ENCODE measurements around the gene NDUFA8.
A peak's percentile ranks its signal among the peaks of the same experiment; 100 is the strongest.
"Not testable (repeated sequence)": the region's sequence is repeated elsewhere in the genome, so short reads cannot be mapped to it uniquely, and the experiment has no call there.

The NDUFA8 gene

DNA sequence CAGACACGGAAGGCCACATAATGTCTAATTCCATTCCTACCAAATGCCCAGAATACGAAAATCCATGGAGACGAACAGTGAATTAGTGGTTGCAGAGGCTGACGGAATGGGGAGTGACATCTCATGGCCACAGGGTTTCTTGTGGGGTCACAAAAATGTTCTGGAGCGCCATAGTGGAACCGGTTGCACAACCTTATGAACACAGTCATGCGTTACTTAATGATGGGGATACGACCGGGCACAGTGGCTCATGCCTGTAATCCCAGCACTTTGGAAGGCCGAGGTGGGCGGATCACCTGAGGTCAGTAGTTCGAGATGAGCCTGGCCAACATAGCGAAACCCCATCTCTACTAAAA lies 40.4 kb downstream of the NDUFA8 start:
- DNase-seq = no peak

DNA sequence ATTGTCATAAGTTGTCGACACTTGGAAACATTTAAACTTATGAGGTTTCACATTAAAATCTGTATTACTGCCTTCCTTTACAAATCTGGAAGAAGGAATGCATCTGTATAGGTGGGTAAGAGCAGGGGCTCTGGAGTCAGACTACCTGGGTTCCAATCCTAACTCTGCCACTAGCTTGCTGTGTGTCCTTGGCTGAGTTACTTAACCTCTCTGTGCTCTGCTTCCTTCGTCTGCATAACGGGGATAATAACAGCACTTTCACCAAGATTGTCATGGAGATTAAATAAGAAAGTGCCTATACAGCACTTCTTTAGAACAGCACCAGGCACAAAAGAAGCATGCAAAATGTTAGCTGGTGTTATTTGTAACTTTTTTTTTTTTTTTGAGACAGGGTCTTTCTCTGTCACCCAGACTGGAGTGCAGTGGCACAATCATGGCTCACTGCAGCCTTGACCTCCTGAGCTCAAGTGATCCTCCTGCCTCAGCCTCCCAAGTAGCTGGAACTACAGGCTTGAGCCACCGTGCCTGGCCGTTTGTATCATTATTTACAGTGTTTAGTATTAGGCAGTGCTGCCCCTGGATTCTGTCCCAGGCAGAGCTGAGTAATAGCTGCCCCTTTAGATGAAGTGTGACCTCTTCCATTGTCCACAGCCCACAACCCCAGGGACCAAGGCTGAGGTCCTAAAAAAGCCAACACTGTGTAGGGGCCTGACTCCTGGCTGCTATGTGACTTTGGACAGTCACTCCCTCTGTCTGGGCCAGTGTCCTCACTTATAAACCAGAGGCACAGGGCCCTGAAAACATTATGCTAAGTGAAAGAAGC lies 41.0 kb downstream of the NDUFA8 start:
- no peak for DNase-seq

DNA sequence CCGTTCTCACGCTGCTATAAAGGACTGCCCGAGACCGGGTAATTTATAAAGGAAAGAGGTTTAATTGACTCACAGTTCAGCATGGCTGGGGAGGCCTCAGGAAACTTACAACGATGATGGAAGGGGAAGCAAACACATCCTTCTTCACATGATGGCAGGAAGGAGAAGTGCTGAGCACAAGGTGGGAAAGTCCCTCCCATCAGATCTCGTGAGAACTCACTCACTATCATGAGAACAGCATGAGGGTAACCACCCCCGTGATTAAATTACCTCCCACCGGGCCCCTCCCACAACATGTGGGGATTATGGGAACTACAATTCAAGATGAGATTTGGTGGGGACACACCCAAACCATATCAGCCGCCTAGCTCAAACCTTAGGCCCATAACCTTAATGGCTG lies 42.3 kb downstream of the NDUFA8 start:
- DNase-seq = not testable (repeated sequence)

DNA sequence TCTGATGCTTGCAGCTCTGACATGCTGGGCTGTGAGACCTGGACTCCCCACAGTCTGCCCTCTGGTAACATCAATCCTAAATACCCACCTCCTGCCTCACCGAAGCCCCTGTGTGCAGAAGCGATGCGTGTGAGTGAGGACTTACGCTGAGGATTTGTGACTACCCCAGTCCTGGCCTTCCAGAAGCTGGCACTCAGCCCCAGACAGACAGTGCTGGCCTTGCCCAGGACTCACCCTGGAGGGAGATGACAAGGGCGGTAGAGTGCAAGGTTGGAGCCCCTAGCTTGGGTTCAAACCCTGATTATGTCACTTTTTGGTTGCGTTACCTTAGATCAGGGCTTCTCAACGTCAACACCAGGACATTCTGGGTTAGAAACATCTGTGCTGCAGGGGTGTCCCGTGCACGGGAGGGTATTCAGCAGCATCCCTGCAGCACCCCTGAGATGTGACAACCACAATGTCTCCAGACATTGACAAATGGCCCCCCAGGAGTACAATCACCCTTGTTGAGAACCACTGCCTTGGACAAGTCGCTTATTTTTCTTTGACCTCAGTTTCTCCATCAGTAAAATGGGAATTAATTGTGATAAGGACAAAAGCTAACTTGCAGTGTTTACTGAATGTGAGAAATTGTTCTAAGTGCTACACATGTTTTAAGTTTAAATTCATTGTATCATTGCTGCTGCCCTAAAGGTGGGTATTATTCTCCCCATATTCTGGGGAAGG lies 43.0 kb downstream of the NDUFA8 start:
- DNase-seq = no peak

DNA sequence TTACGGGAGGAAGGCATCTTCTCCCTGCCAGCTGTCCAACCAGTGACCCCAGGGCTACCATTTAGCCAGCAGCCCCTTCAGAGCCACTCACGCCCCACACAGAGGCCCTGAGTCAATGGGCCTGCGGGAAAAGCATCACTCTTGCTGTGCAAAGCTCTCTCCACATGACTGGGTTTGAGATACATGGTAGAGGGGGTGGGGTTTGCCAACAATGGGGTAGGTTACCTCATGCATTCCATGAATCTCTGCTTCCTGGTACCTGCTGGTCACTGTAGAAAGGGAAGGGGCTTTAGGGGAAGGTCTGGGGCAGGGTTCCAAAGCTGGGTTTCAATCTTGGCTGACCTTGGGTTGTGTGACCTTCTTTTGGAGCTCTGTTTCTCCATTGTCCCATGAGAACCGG lies 43.5 kb downstream of the NDUFA8 start:
- no peak for DNase-seq

DNA sequence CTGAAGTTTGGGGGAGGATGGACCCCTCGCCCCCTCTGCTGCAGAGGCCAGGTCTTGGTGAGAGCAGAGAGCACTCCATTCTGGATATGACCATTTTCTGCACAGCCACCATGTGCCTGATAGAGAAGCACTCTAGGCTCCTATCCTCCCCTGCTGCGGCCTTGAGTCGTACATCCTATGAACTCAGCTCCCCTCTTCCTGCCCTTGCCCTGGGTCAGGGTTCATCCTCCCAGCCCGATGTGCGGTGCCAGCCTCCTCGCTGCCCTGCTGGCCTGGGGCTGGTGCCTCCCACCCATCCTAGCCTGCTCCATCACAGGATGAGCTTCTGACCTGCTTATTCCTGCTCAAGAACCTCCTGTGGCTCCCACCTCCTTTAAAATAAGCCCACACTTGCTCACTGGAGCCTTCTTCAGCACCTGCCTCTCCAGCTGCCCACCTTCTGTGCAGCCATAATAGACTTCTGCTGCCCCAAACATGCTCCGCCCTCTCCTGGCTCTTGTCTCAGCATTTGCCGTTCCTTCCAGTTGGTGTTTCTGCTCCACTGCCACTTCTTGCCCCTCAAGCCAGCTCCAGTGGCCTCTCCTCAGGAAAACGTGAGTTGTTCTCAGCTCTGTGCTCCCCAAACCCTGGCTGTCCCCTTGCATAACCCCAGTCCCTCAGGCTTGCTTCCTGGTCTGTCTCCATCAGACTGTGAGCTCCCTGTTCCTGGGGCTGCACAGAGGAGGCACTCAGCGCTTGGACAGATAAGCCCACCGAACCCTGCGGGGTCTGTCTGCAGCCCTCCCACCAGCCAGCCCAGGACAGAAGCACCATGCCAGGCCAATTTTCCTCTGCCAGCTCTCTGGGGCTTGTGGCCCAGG lies 44.2 kb downstream of the NDUFA8 start:
- no peak for DNase-seq

DNA sequence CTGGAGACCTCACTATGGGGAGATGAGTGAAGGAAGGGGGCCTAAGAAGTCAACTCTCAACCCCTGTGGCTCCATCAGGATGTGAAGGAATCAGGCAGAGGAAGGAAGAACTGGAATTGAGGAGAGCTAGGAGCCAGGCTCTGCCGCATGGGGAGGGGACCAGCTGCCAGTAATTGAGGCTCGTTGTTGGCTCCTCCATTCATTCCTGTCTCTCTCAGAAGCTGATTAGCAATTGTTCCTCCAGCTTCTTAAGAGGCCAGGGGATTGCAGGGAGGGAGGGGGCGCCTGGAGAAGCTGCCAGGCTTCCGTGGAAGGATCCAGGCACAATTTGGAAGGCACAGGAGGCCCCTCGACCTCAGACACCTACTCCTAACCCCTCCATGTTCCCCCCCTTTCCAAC lies 46.0 kb downstream of the NDUFA8 start:
- no peak for DNase-seq

DNA sequence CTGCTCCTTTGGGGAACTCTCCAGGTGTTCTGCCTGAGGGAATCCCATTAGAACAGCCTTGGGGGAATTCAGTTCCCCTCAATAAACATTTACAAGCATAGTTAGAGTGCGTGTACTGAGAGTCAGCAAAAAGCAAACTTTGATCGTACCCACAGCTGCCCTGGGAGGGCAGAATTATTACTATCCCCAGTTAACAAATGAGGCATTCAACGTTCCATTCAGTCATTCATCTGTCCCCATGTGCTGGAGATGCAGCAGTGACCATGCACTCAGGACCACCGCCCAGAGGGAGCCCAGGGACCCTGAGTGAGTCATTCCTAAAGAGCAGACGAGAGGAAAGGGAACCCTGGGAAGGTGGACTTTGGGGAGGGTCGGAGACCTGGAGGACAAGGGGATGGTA lies 47.3 kb downstream of the NDUFA8 start:
- no peak for DNase-seq

DNA sequence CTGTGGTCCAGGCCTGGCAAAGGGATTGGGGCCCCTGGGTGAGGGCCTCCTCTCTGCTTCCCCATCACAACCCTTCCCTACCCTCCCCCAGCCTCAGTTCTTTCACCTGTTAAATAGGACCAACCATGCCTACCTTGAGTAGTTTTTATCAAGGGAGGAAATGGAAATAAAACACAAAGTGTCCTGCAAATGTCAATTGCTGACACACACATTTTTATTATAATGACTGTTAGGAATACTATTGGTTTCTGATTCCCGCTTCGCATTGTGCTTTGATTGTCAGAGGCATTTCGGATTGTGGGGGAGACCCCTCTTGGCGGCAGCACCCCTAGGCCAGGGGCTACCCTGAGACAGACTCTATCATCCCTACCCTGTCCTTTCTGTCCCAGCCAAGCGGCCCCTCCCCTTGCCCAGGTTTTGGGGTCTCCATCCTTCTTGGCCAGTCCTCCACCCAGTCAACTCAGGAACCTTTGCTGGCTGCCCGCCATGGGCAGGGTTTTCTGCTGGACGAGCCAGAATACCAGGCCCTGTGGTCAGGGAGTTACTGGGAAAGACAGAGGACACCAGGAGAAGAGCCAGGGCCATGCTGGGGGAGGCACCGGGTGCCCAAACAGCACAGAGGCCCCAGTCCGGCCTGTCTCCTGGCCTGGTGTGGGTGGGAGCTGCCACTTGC lies 48.0 kb downstream of the NDUFA8 start:
- DNase-seq = no peak

DNA sequence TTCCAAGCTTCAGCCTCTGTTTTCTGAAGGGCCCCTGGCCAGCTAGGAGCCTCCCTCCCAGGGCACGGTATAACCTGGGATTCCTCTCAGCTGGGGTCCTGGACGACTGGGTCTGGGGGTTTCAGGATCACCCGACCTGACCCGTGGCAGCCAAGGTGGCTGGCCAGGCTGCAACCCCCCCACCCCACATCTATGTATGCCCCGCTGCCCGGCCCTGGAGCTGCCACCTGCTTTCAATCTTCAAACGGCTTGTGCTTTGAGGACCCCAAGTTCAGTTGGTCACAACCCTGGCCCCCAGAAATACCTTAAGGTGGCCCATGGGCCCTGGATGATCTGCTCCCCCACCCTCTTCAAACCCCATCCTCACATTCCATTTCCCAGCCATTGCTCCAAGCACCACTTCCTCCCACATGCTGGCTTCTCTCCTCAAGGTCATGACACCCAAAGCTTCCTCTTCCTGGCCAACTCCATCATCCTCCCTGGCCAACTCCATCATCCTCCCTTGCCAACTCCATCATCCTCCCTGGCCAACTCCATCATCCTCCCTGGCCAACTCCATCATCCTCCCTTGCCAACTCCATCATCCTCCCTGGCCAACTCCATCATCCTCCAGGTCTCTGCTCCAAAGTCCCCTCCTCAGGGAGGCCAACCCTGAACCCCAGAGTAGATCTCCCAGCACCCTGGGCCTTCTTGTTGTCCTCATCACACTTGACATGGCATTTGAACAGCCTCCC lies 49.3 kb downstream of the NDUFA8 start:
- DNase-seq = no peak

DNA sequence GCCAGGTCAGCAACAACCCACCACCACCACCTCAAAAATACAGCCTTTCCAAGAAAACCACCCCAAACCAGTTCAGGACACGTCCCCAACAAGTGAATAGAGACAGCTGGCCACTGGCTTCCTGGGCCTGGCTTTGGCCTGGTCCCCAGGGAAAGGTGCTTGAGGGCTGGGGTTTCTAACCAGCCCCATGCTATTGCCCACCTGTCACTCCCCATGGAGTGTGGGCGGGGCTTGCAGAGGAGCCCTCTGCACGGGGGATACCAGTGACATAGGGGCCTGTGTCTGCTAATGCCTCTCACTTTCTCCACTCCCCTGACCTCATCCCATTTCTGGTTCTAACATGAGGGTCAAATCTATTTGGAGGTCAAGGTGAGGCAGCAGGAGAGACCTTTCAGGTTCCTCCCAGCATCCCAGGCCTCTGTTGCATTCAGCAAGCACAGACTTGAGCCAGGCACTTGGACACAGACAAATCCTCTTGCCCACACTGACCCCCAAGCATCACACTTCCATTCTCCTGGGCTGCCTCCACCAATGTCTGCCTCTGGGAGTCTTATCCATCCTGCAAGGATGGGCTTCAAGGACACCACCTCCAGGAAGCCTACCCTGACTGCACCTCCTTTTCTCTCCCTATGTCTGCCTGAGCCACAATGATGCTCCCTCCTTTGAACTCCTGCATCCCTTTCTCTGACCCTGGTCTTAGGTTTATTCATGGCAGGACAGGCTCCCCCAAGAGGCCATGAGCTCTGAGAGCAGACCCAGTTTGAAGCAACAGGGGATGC lies 50.4 kb downstream of the NDUFA8 start:
- no peak for DNase-seq

DNA sequence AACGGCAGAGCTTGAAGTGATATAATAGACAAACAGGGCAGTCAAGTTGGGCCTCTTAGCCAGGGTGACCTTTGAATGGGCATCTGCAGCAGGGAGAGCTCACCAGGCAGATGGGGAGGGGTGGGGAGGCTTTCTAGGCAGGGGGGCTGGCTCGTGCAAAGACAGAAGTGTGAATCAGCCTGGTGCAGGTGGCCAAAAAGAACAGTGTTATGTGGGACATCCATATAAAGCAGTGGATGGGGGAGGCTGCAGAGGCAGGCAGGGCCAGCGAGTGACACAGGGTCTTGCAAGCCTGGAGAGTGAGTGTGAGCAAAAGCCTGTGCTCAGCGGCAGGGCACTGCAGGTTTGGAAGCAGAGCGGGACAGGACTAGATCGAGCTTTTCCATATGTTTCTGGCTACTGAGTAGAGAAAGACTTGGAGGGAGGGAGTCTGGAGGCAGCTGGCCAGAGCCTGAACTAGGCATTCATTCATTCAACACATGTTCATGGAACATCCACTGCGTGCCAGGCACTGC lies 52.2 kb downstream of the NDUFA8 start:
- DNase-seq = no peak

DNA sequence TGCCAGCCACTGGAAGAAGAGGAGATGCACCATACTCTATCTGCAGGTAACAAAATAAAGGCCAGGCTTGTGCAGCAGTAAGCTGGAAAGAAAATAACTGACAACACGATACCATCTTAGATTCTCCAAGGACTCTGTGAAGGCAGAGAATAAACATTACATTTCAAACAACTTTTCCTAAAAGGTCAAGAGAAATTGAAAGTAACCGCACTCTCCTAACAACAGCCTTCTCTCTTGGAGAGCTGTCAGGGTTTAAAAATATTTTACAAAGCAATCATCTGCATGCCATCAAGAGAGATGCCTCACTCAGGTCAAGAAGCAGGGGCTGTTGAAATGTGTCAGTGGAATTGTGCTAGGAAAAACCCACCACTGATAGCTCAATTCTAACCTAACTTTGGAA lies 53.0 kb downstream of the NDUFA8 start:
- no peak for DNase-seq

DNA sequence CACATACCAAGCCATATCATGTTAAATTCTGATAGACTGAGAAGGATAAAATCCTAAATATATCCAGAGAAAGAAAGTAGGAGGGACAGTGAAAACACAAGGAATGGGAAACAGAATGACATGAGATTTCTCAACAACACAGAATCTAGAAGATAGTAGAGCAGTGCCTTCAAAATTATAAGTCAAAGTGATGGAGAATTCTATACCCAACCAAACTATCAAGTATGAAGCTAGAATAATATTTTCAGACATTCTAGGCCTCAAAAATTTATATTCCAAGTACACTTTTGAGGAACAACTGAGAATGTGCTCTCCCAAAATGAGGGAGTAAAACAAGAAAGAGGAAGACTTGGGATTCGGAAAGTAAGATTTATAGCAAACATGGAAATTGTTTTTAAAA lies 55.6 kb downstream of the NDUFA8 start:
- DNase-seq = no peak

DNA sequence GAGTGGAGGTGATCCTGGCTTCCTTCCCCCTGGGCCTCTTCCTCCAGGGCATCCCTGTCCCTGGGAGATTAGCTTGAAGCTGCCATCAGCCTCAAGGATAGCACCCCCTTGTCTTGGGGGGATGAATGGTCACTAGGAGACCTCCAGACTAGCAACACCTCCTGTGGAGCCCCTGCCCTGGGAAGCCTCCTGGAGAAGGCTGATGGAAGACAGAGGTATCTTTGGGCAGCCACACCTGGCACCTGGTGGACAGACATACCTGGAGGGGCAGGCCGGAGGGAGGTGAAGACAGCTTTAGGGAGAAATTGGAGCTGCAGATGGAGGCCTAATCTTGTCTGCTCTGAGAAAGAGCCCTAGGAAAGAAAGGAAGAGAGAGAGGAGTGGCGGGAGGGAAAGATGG lies 57.4 kb downstream of the NDUFA8 start:
- no peak for DNase-seq

DNA sequence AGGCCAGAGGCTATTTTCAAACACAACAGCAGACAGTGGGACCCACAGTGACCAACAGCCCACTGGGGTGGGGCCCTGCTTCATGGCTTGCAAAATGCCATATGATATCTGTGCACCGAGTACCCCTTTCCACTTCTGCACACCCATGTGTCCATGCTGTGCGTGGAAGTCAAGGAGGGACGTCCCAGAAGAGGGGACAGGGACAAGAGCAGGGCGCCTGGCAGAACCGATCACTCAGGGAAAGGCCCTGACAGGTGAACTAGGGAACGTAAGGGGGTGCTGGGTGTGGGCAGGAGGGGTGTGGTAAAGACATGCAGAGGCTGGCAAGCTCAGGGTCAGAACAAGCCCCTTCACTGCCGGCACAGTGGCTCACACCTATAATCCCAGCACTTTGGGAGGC lies 58.8 kb downstream of the NDUFA8 start:
- DNase-seq = no peak

DNA sequence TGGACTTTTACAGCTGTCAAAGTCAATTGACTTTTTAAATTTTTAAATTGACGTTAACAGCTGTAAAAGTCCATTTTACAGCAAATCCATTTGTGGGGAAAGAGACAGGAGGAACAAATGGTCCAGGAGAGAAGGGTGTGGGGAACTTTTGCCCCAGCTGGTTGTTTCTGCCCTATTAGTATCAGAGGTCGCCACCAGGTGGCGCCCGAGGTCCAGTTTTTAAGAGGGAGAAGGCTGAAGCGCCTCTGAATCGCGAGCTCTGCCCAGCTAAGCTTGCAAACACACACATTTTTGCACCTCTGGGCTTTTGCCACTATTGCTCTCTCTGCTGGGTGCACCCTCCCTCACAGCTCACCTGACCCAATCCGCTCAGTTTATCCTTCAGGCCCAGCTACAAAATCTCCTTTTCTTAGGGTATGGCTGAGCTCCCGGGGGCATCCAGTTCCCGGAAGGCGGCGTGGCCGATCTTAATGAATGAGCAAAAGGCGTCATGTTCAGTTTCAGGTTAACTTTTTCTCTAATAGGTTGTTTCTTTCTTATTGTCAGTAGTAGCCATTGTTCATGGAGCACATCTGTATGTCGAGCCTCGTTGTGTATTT lies 60.2 kb downstream of the NDUFA8 start:
- peak; percentile 88 for DNase-seq

DNA sequence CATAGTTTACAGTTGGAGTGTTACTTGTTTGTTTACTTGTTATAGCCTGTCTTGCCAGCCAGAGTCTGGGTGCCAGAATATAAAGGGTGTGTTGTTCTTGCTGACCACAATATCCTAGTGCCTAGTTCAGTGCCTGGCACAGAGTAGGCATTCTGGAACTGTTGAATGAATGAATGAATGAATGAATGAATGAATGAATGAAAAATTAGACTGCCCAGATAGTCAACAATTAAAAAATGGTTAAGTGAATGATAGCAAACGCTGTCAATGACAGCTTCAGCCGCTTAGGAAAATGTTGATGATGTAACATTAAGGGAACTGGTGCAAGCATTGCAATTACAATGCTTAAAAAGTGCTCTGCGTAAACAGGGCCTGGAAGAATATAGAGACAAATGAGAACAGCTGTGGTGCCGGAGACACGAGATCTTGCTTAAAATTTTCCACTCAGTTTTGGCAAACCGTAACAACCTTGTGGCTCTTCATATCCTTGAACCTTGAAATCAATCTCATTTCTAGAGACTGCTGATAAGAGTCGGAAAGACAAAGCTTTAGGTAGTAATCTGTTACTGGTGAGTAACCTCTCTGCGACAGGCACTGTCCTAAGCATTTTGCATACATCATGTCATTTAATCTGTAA lies 61.8 kb downstream of the NDUFA8 start:
- no peak for DNase-seq

DNA sequence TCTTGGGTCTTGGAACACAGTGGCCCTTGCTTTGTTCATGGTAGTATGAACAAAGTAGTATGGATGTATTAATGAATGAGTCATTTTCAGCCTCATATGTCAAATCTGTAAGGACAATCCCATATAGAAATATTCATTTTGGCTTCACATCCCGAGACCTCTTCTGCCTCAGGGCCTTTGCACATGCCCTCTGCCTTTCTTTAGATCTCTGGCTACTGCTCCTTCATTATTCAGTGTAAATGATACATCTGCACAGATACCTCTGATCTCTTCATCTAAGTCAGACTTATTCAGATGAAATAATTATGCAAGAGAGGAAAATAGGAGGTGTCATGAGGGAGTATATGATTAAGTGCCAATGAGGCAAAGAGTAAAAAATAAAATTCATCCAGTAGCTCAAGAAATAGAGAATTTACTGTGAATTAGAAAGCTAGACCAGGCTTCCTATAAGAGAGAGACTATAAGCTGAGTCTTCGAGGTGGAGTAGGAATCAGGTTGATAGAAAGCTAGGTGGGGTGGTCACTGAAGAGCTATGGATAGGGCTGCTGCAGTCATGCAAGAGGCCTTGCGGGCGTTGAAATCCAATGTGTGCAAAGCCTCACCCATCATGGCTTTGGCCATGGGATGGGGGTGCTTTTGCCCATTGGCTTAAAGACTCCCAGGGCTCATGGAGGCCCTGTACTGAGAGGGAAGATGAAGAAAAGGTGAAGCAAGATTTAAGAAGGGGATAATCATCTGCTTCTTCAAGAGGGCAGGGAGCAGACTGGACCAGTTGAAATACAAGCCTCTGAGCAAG lies 62.8 kb downstream of the NDUFA8 start:
- no peak for DNase-seq

Data from stimulated activated CD8-positive, alpha-beta memory T cell treated with anti-CD3 and anti-CD28 coated beads, Interleukin-4, amount 100 ng/mL, for 48 hours (primary cell).